Tibial nerve (tissue), 4 donors: Measurements from ENCODE around the gene KRTAP5-8. TPM values are rescaled to one million over a fixed set of nuclear protein-coding genes. Genes with fewer than 3 reads are reported as not detected.

Experiments
- small RNA-seq: library from RNA; depleted of rRNA; stranded (forward); fragments of <200 nt; gene quantifications from one replicate; pipeline ENCODE3, GENCODE V24; 2016
- total RNA-seq, 4 donors: library from RNA; depleted of rRNA; stranded (reverse); fragments of >200 nt; gene quantifications; one replicate each; pipeline ENCODE4 v1.1.0, GENCODE V29; 2016

The KRTAP5-8 gene
- total RNA-seq, 4 donors from 2014 or later: 0.63 to 2.8 TPM; not detected in 2

Small RNAs within 50 kb of the gene (small RNA-seq; reads per million reads assigned to genes)
- not detected for gene AP000867.1
- not detected for gene KRTAP5-14P

Other genes starting within 250 kb of the KRTAP5-8 start
- gene DHCR7, start 89.6 kb upstream of the KRTAP5-8 start, total RNA-seq: 10 to 100 TPM; 10.3 to 17.3 (median 14.8) TPM
- gene NADSYN1, start 84.8 kb upstream of the KRTAP5-8 start, total RNA-seq: 10 to 100 TPM; 54.2 to 85.9 (median 70.0) TPM
- 1 to 10 TPM in 1 of 4 donors, not detected in 3; 1.3 TPM for gene KRTAP5-7, start 10.8 kb upstream of the KRTAP5-8 start, total RNA-seq
- gene KRTAP5-9, start 10.4 kb downstream of the KRTAP5-8 start, total RNA-seq: 1 to 10 TPM in 1 of 4 donors, under 1 TPM in 2, not detected in 1; 0.59 to 2.1 (median 0.60) TPM
- gene KRTAP5-10, start 27.5 kb downstream of the KRTAP5-8 start, total RNA-seq: not detected
- not detected for gene KRTAP5-11, start 44.9 kb downstream of the KRTAP5-8 start, total RNA-seq